Transverse colon (tissue), 4 donors: Measurements from ENCODE around the gene PDE7B. TPM values are rescaled to one million over a fixed set of nuclear protein-coding genes. Genes with fewer than 3 reads are reported as not detected.
A peak's percentile ranks its signal among the peaks of the same experiment; 100 is the strongest.

Experiments
- DNase-seq: peaks from one replicate; pipeline ENCODE4 v3.0.0-alpha.2; 2019
- H3K27ac ChIP-seq, 4 donors: fragments of 200-600 bp; sonication (generic); 2 replicates each; pipeline ENCODE4 v1.5.1; 2016 to 2018; ENCODE audit warnings: inconsistent platforms in 4 of 4
- H3K27me3 ChIP-seq: fragments of 200-600 bp; sonication (generic); 2 replicates; pipeline ENCODE4 v1.5.1; 2017; ENCODE audit warnings: inconsistent platforms
- H3K36me3 ChIP-seq, 4 donors: fragments of 200-600 bp; sonication (generic); 2 replicates each; pipeline ENCODE4 v1.5.1; 2017 to 2019; ENCODE audit warnings: inconsistent platforms in 4 of 4
- H3K4me1 ChIP-seq, 4 donors: fragments of 200-600 bp; sonication (generic); 2 replicates each; pipeline ENCODE4 v1.5.1; 2017 to 2020; ENCODE audit warnings: inconsistent platforms in 4 of 4
- H3K4me3 ChIP-seq, 4 donors: fragments of 200-600 bp; sonication (generic); 1 replicate in 1 of 4; 2 replicates in 3 of 4; pipeline versions ENCODE4 v1.5.1 to v1.6.1; 2017 to 2019; ENCODE audit warnings: inconsistent platforms in 4 of 4
- H3K9me3 ChIP-seq, 2 donors: fragments of 200-600 bp; sonication (generic); 2 replicates each; pipeline ENCODE4 v1.5.1; 2017 to 2019; ENCODE audit warnings: inconsistent platforms in 2 of 2
- EP300 ChIP-seq: sonication (generic); formaldehyde crosslinking; IDR thresholded peaks from one replicate; pipeline ENCODE4 v1.6.1; 2017; ENCODE audit warnings: antibody characterized with exemption, low read depth
- POLR2A ChIP-seq: fragments of 450-650 bp; IDR thresholded peaks from one replicate; pipeline ENCODE4 v1.6.1; 2016; ENCODE audit warnings: antibody characterized with exemption, mild to moderate bottlenecking, moderate library complexity
- POLR2AphosphoS5 ChIP-seq, 3 donors: sonication (generic); formaldehyde crosslinking; IDR thresholded peaks; one replicate each; pipeline ENCODE4 v1.6.1; 2016; ENCODE audit warnings: antibody characterized with exemption in 3 of 3
- WGBS, 2 donors: methylation state at CpG; one replicate each; pipeline ENCODE4 v1.1.5; 2018; ENCODE audit warnings: low coverage in 1 of 2; 5-methylcytosine and 5-hydroxymethylcytosine counted together
- in situ Hi-C, 4 donors: fragments of 200-750 bp; cut with MboI; loops; one replicate each; pipeline versions ENCODE4 v1.15.0 to v1.15.1; 2017; ENCODE audit warnings: low sequenced_read_pairs in 3 of 4, low pct_ligation_motif_present in 1 of 4, low pct_unique_long_range_greater_than_20kb in 1 of 4
- intact Hi-C: fragments of 100-400 bp; cut with DNase I; formaldehyde crosslinking; loops from one replicate; pipeline ENCODE4 v1.15.1; 2023; ENCODE audit warnings: low total_unique reads
- total RNA-seq, 4 donors: library from RNA; depleted of rRNA; stranded (reverse); fragments of >200 nt; gene quantifications; one replicate each; pipeline ENCODE4 v1.1.0, GENCODE V29; 2016
- TF ChIP-seq, protein P1 (sequence below), 5 experiments: fragments of 200-600 bp in 3 of 5; fragments of 450-650 bp in 2 of 5; sonication (generic) in 3 of 5; IDR thresholded peaks; 1 replicate in 2 of 5; 2 replicates in 3 of 5; pipeline ENCODE4 v1.5.1; 2016 to 2017; ENCODE audit warnings: antibody characterized with exemption in 5 of 5, inconsistent platforms in 3 of 5, mild to moderate bottlenecking in 2 of 5, moderate library complexity in 1 of 5

PDE7B gene
- total RNA-seq, 4 donors from 2014 or later = 0.40 to 2.2 (median 1.4) TPM

GRCh38 chr6:135866445-135867123, 15.1 kb downstream of the PDE7B start:
- intact Hi-C loops (no loop called here), in situ Hi-C loops (no loop called here)
- DNase-seq = no peak
- Histone ChIP-seq H3K27ac (peak overlapping the region in 2 of 4 donors; percentile 27 to 37), H3K27me3 (no peaks in the 10 kb centered on the region), H3K4me1 (no peaks in the 10 kb centered on the region), H3K9me3 (no peaks in the 10 kb centered on the region), H3K36me3 (no peaks in the 10 kb centered on the region), H3K4me3 (peak overlapping the region in 1 of 4 donors; percentile 1)
- 54 to 58% methylated on average over 7 of the region's 7 CpGs for WGBS, 2 donors
- no peak for TF ChIP-seq POLR2AphosphoS5 (IDR thresholded peaks at IDR 0.05)
- TF ChIP-seq, protein P1, sequence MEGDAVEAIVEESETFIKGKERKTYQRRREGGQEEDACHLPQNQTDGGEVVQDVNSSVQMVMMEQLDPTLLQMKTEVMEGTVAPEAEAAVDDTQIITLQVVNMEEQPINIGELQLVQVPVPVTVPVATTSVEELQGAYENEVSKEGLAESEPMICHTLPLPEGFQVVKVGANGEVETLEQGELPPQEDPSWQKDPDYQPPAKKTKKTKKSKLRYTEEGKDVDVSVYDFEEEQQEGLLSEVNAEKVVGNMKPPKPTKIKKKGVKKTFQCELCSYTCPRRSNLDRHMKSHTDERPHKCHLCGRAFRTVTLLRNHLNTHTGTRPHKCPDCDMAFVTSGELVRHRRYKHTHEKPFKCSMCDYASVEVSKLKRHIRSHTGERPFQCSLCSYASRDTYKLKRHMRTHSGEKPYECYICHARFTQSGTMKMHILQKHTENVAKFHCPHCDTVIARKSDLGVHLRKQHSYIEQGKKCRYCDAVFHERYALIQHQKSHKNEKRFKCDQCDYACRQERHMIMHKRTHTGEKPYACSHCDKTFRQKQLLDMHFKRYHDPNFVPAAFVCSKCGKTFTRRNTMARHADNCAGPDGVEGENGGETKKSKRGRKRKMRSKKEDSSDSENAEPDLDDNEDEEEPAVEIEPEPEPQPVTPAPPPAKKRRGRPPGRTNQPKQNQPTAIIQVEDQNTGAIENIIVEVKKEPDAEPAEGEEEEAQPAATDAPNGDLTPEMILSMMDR (IDR thresholded peaks at IDR 0.05) = no peak
- no peak for TF ChIP-seq EP300
- TF ChIP-seq POLR2A = no peak

DNA sequence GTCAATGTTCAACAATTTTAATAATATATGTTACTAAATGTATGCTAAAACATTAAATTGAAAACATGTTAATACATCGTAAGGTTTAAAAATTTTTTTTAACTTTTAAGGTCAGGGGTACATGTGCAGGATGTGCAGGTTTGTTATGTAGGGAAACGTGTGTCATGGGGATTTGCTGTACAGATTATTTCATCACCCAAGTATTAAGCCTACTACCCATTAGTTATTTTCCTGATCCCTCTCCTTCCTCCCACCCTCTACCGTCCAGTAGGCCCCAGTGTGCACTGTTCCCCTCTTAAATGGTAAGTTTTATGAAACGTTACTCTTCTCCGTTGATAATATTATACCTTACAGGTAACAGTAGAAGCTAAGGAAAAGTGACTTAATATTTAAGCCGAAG, 15.8 kb downstream of the PDE7B start:
- intact Hi-C loops = no loop called here
- WGBS, 2 donors = 87% methylated on average over 6 of the region's 6 CpGs
- H3K4me3 ChIP-seq = no peak overlapping the region

DNA sequence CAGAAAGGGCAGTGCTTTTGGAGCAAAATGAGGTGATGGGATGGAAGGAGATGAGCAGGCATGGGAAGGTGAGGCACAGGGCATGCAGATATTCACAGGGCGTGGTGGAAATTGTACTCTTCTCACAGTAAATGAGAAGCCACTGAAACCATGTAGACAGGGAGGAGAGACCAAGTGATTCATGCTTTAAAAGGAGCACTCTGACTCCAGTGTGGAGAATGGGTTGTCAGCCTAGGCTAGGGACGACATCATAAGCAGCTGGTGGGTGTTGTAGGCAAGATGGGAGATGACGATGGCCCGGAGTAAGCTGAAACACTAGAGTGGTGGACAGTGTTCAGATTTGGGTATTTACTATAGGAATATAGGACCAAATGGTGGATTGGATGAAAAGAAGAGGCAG, 18.4 kb downstream of the PDE7B start:
- Histone ChIP-seq H3K4me3 (no peak overlapping the region), H3K4me1 (no peaks in the 10 kb centered on the region), H3K27ac (no peak overlapping the region), H3K27me3 (no peaks in the 10 kb centered on the region), H3K9me3 (no peaks in the 10 kb centered on the region), H3K36me3 (no peaks in the 10 kb centered on the region)
- in situ Hi-C loops (no loop called here), intact Hi-C loops (no loop called here)
- no peak for DNase-seq
- no peak for TF ChIP-seq POLR2AphosphoS5 (IDR thresholded peaks at IDR 0.05)
- WGBS, 2 donors = 88 to 93% methylated on average over 1 to 4 of the region's 4 CpGs

More for the DNA sequence above, 15.8 kb downstream of the PDE7B start:
- no peaks in the 10 kb centered on the region for H3K9me3 ChIP-seq
- H3K27me3 ChIP-seq = no peaks in the 10 kb centered on the region
- peak overlapping the region in 1 of 4 donors; percentile 37 for H3K27ac ChIP-seq
- TF ChIP-seq, protein P1 (IDR thresholded peaks at IDR 0.05) = no peak
- TF ChIP-seq EP300 (no peak), POLR2A (no peak)
- no peak for DNase-seq
- in situ Hi-C loops = no loop called here
- H3K36me3 ChIP-seq = no peaks in the 10 kb centered on the region
- H3K4me1 ChIP-seq = no peaks in the 10 kb centered on the region

DNA sequence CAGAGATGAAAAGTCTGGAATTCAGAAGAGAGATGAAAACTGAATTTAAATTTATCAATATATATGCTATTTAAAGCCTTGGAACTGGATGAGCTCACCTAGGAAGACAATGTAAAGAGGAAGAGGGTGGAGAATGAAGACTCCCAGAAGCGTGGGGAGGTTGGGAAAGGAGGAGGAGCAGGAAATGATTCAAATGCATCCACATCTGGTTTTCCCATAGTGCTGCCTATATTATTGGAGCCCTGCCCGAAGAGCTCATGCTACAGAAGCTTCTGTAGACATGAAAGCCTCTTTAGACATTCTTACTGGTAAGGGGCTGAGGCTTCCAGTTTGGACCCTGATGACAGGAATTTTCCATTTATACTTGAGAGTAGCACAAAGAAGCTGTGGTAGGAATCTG, 19.2 kb downstream of the PDE7B start:
- H3K27ac ChIP-seq = peak overlapping the region in 1 of 4 donors; percentile 20
- DNase-seq = no peak
- no peak overlapping the region for H3K4me3 ChIP-seq
- intact Hi-C loops = no loop called here
- in situ Hi-C loops = no loop called here
- 61 to 77% methylated on average over 2 of the region's 2 CpGs for WGBS, 2 donors
- TF ChIP-seq EP300 (no peak), POLR2A (no peak), POLR2AphosphoS5 (IDR thresholded peaks at IDR 0.05) (no peak)
- TF ChIP-seq, protein P1 (IDR thresholded peaks at IDR 0.05) = no peak
- H3K4me1 ChIP-seq = no peaks in the 10 kb centered on the region
- no peaks in the 10 kb centered on the region for H3K36me3 ChIP-seq
- no peaks in the 10 kb centered on the region for H3K9me3 ChIP-seq
- no peaks in the 10 kb centered on the region for H3K27me3 ChIP-seq

DNA sequence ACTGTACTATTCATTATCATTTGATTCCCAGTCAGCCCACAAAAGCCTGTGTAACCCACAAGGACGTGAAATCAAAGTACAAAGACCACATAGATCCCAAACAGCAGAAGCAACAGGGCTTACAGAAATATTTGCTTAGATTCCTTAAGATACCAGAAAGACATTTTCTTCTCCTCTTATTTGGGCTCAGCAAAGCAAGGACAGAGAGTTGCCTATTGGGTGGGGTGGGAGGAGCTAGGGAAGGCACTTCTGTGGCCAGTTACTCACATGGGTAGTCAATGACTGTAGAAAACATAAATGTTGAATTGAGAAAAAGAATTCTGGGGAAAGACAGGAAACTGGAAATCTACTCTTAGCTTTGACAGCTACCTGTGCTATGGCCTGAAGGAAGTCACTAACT, 19.8 kb downstream of the PDE7B start:
- WGBS, 2 donors = 90 to 92% methylated on average over 1 of the region's 1 CpG
- H3K4me1 ChIP-seq = no peaks in the 10 kb centered on the region
- intact Hi-C loops = no loop called here

More for the DNA sequence above, 19.8 kb downstream of the PDE7B start:
- H3K36me3 ChIP-seq = no peaks in the 10 kb centered on the region
- H3K27ac ChIP-seq = peak overlapping the region in 1 of 4 donors; percentile 20
- DNase-seq = no peak
- TF ChIP-seq, protein P1 (IDR thresholded peaks at IDR 0.05) = no peak
- TF ChIP-seq POLR2AphosphoS5 (IDR thresholded peaks at IDR 0.05) (no peak), EP300 (no peak), POLR2A (no peak)
- no peak overlapping the region for H3K4me3 ChIP-seq
- H3K9me3 ChIP-seq = no peaks in the 10 kb centered on the region
- H3K27me3 ChIP-seq = no peaks in the 10 kb centered on the region
- in situ Hi-C loops = no loop called here
